Measurements from ENCODE around the gene HRCT1. TPM values are rescaled to one million over a fixed set of nuclear protein-coding genes. Genes with fewer than 3 reads are reported as not detected.
"Not testable (repeated sequence)": the region's sequence is repeated elsewhere in the genome, so short reads cannot be mapped to it uniquely, and the experiment has no call there.

HRCT1 gene
- polyA plus RNA-seq, 3 donors from 2014 or later = not detected

- H3K4me1 Mint-ChIP-seq, H3K4me3 Mint-ChIP-seq, H3K36me3 Mint-ChIP-seq: not testable (repeated sequence)
Measured at GRCh38 chr9:35934069-35934468, 28.1 kb downstream of the HRCT1 start.

GRCh38 chr9:35935261-35935660, 29.3 kb downstream of the HRCT1 start:
- Mint-ChIP-seq H3K4me1 (peaks cover 0 to 5% of the 10 kb centered on the region in 2 donors), H3K27ac (no peak overlapping the region), H3K27me3 (ENCODE audit: low read depth in 3 of 3) (peaks cover 0 to 4% (median 1%) of the 10 kb centered on the region in 3 donors), H3K9me3 (no peaks in the 10 kb centered on the region), H3K36me3 (no peaks in the 10 kb centered on the region), H3K4me3 (no peak overlapping the region)
- no peak for DNase-seq

More at GRCh38 chr9:35934069-35934468, 28.1 kb downstream of the HRCT1 start:
- H3K9me3 Mint-ChIP-seq; H3K27ac Mint-ChIP-seq; H3K27me3 Mint-ChIP-seq (ENCODE audit: low read depth in 3 of 3); DNase-seq: not testable (repeated sequence)

- Mint-ChIP-seq H3K4me3 (no peak overlapping the region), H3K36me3 (no peaks in the 10 kb centered on the region), H3K4me1 (peaks cover 0 to 5% of the 10 kb centered on the region in 2 donors), H3K27ac (no peak overlapping the region), H3K27me3 (ENCODE audit: low read depth in 3 of 3) (peaks cover 0 to 3% (median 1%) of the 10 kb centered on the region in 3 donors), H3K9me3 (no peaks in the 10 kb centered on the region)
- no peak for DNase-seq
Measured at GRCh38 chr9:35935755-35936509, 29.9 kb downstream of the HRCT1 start.

- peaks cover 0 to 5% of the 10 kb centered on the region in 2 donors for H3K4me1 Mint-ChIP-seq
- no peak overlapping the region for H3K4me3 Mint-ChIP-seq
- no peaks in the 10 kb centered on the region for H3K9me3 Mint-ChIP-seq
- H3K27me3 Mint-ChIP-seq (ENCODE audit: low read depth in 3 of 3) = peaks cover 0 to 1% (median 0%) of the 10 kb centered on the region in 3 donors
- H3K36me3 Mint-ChIP-seq = no peaks in the 10 kb centered on the region
- no peak for DNase-seq
- H3K27ac Mint-ChIP-seq = no peak overlapping the region
Measured at GRCh38 chr9:35937227-35937626, 31.2 kb downstream of the HRCT1 start.

- Mint-ChIP-seq H3K27me3 (ENCODE audit: low read depth in 3 of 3) (peaks cover 0 to under 1% (median 0%) of the 10 kb centered on the region in 3 donors), H3K9me3 (no peaks in the 10 kb centered on the region), H3K36me3 (no peaks in the 10 kb centered on the region), H3K4me3 (no peak overlapping the region), H3K27ac (no peak overlapping the region), H3K4me1 (no peaks in the 10 kb centered on the region)
- DNase-seq = no peak
Measured at GRCh38 chr9:35938474-35939356, 32.7 kb downstream of the HRCT1 start.

GRCh38 chr9:35939679-35940250, 33.8 kb downstream of the HRCT1 start:
- DNase-seq = no peak
- Mint-ChIP-seq H3K27ac (no peak overlapping the region), H3K36me3 (no peaks in the 10 kb centered on the region), H3K27me3 (ENCODE audit: low read depth in 3 of 3) (peaks cover 0 to 3% (median 2%) of the 10 kb centered on the region in 3 donors), H3K4me1 (no peaks in the 10 kb centered on the region), H3K4me3 (no peak overlapping the region), H3K9me3 (no peaks in the 10 kb centered on the region)

GRCh38 chr9:35940458-35941407, 34.7 kb downstream of the HRCT1 start:
- Mint-ChIP-seq H3K27ac (no peak overlapping the region), H3K36me3 (no peaks in the 10 kb centered on the region), H3K4me3 (no peak overlapping the region), H3K4me1 (peaks cover 0 to 4% of the 10 kb centered on the region in 2 donors), H3K27me3 (ENCODE audit: low read depth in 3 of 3) (peaks cover 0 to 7% (median 2%) of the 10 kb centered on the region in 3 donors), H3K9me3 (no peaks in the 10 kb centered on the region)
- DNase-seq = no peak

- H3K4me1 Mint-ChIP-seq = peaks cover 0 to 8% of the 10 kb centered on the region in 2 donors
- H3K4me3 Mint-ChIP-seq = no peak overlapping the region
- H3K9me3 Mint-ChIP-seq = no peaks in the 10 kb centered on the region
- H3K27ac Mint-ChIP-seq = no peak overlapping the region
- peaks cover 0 to 8% (median 2%) of the 10 kb centered on the region in 3 donors for H3K27me3 Mint-ChIP-seq (ENCODE audit: low read depth in 3 of 3)
- no peaks in the 10 kb centered on the region for H3K36me3 Mint-ChIP-seq
- DNase-seq = no peak
Measured at GRCh38 chr9:35942286-35942685, 36.3 kb downstream of the HRCT1 start.

- Mint-ChIP-seq H3K9me3 (no peaks in the 10 kb centered on the region), H3K4me1 (peaks cover 0 to 8% of the 10 kb centered on the region in 2 donors), H3K27ac (no peak overlapping the region), H3K36me3 (no peaks in the 10 kb centered on the region), H3K4me3 (no peak overlapping the region), H3K27me3 (ENCODE audit: low read depth in 3 of 3) (peaks cover 0 to 8% (median 2%) of the 10 kb centered on the region in 3 donors)
- DNase-seq = no peak
Measured at GRCh38 chr9:35944173-35944572, 38.2 kb downstream of the HRCT1 start.

- Mint-ChIP-seq H3K36me3 (no peaks in the 10 kb centered on the region), H3K9me3 (no peaks in the 10 kb centered on the region), H3K27me3 (ENCODE audit: low read depth in 3 of 3) (peaks cover 0 to 8% (median 2%) of the 10 kb centered on the region in 3 donors), H3K4me3 (no peak overlapping the region), H3K27ac (no peak overlapping the region), H3K4me1 (peaks cover 0 to 8% of the 10 kb centered on the region in 2 donors)
- DNase-seq = no peak
Measured at GRCh38 chr9:35944841-35945240, 38.8 kb downstream of the HRCT1 start.

GRCh38 chr9:35945341-35946018, 39.5 kb downstream of the HRCT1 start:
- H3K27ac Mint-ChIP-seq = no peak overlapping the region
- peaks cover 0 to 8% of the 10 kb centered on the region in 2 donors for H3K4me1 Mint-ChIP-seq
- peak; percentile 8 to 14 (median 14) for DNase-seq

GRCh38 chr9:35948451-35948850, 42.4 kb downstream of the HRCT1 start:
- Mint-ChIP-seq H3K4me3 (no peak overlapping the region), H3K36me3 (no peaks in the 10 kb centered on the region), H3K27me3 (ENCODE audit: low read depth in 3 of 3) (peaks cover 2 to 10% (median 5%) of the 10 kb centered on the region in 3 donors), H3K4me1 (peaks cover 0 to 8% of the 10 kb centered on the region in 2 donors), H3K9me3 (peaks cover 0 to 2% (median 0%) of the 10 kb centered on the region in 6 donors), H3K27ac (no peak overlapping the region)
- no peak for DNase-seq

More at GRCh38 chr9:35945341-35946018, 39.5 kb downstream of the HRCT1 start:
- no peaks in the 10 kb centered on the region for H3K9me3 Mint-ChIP-seq
- peaks cover 2 to 10% (median 3%) of the 10 kb centered on the region in 3 donors for H3K27me3 Mint-ChIP-seq (ENCODE audit: low read depth in 3 of 3)
- no peaks in the 10 kb centered on the region for H3K36me3 Mint-ChIP-seq
- no peak overlapping the region for H3K4me3 Mint-ChIP-seq

Measured in immature natural killer cell (primary cell).